ENCODE measurements around the gene CRABP2.

GRCh38 chr1:156656806-156657740, 48.3 kb downstream of the CRABP2 start:
- peak; percentile 84 for TF ChIP-seq CTCF (IDR thresholded peaks at IDR 0.05; ENCODE audit: low read length)
- TF ChIP-seq EZH2 (IDR thresholded peaks at IDR 0.05; ENCODE audit: borderline replicate concordance, low read length) = no peak
